DMS 273 treated with DMSO at 0.1 percent for 48 hours (cell line): Measurements from ENCODE around the gene PA2G4.
"Not testable (repeated sequence)": the region's sequence is repeated elsewhere in the genome, so short reads cannot be mapped to it uniquely, and the experiment has no call there.

Source experiments
- DNase-seq: peaks from one replicate; lab custom pipeline; 2025; lab: John Stamatoyannopoulos, UW

Gene PA2G4

DNA sequence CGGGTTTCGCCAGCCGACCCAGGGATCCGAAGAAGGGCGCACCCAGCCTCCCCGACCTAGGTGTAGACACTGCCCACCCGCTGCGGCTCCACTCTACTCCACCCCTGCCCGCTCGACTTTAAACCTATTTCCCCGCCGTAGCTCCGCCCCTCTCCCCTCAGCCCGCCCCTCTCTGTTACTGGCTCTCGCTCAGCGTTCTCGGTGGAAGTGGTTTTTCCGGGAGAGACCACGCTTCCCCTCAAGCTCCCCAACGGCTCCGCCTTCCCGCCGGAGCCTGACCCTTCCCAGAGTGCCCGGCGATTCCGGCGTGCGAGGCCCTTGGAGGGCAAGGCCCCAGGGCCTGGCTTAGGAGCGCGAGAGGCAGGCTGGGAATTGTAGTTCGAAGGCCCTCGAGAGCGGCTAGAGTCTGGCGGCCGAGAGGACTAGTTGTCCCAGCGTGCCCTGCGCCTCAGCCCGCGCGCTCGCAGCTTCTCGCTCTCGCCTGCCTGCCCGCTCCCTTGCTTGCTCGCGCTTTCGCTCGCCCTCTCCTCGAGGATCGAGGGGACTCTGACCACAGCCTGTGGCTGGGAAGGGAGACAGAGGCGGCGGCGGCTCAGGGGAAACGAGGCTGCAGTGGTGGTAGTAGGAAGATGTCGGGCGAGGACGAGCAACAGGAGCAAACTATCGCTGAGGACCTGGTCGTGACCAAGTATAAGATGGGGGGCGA is at the start of gene PA2G4:
PA2G4 (plus strand) TSS at position 451 of the 706 bp plus-strand sequence; CDS start at position 630, 179 bp downstream.
- peak; percentile 90 for DNase-seq

DNA sequence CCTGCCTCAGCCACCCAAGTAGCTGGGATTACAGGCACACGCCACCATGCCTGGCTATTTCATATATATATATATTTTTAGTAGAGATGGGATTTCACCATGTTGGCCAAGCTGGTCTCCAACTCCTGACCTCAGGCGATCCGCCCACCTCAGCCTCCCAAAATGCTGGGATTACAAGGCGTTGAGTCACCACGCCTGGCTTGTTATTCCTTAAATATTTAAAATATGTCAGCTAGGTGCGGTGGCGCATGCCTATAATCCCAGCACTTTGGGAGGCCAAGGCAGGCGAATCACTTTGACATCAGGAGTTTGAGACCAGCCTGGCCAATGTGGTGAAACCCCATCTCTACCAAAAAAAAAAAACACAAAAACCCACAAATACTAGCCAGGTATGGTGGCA is 44.4 kb upstream of the PA2G4 start:
- not testable (repeated sequence) for DNase-seq

- no peak for DNase-seq
These were observed 42.4 kb upstream of the PA2G4 start for GRCh38 chr12:56061982-56062381.

GRCh38 chr12:56062996-56063395 is 41.4 kb upstream of the PA2G4 start:
- DNase-seq: no peak

DNA sequence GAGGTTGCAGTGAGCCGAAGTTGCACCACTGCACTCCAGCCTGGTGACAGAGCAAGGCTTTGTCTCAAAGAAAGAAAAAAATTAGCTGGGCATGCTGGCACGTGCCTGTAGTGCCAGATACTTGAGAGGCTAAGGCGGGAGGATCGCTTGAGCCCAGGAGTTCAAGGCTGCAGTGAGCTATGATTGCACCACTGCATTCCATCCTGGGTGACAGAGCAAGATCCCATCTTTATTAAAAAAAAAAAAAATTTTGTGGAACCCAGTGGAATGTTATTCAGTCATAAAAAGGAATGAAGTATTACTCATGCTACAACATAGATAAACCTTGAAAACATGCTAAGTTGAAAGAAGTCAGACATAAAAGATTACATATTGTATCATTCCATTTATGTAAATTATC is 32.7 kb upstream of the PA2G4 start:
- no peak for DNase-seq

DNA sequence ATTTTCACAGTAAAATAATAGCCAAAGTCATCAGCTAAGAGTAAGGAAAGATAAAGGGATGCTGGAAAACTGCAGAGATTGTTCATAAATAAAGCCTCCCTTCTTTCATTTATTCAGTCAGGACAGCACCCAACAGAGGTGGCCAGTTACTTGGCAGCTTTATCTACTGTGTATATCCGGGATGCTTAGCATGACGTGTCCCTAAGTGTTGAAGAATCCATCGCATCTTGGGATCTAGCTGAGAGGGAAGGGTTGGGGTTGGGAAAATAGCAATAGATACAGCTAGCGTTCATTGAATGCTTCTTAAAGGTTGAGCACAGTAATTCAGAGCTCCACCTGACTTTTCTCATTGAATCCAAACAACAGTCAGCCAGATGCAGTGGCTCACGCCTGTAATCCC is 30.0 kb upstream of the PA2G4 start:
- no peak for DNase-seq

DNA sequence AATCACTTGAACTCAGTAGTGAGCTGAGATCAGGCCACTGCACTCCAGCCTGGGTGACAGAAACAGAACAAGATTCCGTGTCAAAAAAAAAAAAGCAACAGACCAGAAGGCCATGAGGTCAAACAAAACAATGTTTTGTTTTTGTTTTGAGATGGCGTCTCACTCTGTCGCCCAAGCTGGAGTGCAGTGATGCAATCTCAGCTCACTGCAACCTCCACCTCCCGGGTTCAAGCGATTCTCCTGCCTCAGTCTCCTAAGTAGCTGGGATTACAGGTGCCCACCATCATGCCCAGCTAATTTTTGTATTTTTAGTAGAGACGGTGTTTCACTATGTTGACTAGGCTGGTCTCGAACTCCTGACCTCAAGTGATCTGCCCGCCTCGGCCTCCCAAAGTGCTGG is 26.4 kb upstream of the PA2G4 start:
- DNase-seq: not testable (repeated sequence)

DNA sequence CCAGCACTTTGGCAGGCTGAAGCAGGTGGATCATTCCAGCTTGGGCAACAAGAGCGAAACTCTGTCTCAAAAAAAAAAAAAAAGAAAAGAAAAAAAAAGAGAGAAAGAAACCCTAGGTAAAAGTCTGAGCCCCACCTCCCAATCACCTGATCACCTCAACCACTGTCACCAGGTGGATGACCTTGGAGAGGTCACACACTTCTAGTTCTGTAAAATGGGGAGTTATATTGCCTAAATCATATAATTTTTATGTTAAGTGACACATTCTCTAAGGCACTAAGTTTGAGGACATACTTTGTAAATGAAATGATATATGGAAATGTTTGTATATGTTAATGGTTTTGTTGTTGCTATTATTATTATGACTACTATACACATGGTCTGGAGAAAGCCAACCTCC is 25.9 kb upstream of the PA2G4 start:
- DNase-seq: no peak

DNA sequence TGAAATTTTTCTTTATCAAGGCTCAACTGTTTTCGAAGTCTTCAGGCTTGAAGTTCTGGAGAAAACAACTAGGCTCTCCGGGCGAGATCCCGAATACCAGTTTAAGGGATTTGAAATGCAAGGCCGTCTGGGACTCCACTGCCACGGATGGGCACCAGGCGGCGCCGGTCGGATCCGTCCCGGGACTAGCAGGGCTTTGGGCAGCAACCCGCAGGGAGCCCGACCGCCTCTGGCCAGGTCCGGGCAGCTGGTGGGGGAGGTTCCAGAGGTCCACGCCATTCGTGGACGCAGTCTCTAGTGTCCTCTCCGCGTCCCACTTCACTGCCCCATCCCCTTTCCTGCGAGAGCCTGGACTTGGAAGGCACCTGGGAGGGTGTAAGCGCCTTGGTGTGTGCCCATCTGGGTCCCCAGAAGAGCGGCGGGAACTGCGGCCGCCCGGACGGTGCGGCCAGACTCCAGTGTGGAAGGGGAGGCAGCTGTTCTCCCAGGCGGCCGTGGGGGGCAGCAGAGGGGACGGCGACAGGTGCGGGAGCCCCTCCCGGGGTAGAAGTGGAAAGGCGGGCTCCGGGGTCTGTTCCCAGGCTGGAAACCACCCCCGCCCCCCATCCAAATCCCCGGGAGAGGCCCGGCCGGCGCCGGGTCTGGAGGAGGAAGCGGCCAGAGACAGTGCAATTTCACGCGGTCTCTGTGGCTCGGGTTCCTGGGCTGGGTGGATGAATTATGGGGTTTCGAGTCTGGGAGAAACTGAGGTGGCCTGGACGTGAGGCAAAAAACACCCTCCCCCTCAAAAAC is 25.2 kb upstream of the PA2G4 start:
- DNase-seq: peak; percentile 44

DNA sequence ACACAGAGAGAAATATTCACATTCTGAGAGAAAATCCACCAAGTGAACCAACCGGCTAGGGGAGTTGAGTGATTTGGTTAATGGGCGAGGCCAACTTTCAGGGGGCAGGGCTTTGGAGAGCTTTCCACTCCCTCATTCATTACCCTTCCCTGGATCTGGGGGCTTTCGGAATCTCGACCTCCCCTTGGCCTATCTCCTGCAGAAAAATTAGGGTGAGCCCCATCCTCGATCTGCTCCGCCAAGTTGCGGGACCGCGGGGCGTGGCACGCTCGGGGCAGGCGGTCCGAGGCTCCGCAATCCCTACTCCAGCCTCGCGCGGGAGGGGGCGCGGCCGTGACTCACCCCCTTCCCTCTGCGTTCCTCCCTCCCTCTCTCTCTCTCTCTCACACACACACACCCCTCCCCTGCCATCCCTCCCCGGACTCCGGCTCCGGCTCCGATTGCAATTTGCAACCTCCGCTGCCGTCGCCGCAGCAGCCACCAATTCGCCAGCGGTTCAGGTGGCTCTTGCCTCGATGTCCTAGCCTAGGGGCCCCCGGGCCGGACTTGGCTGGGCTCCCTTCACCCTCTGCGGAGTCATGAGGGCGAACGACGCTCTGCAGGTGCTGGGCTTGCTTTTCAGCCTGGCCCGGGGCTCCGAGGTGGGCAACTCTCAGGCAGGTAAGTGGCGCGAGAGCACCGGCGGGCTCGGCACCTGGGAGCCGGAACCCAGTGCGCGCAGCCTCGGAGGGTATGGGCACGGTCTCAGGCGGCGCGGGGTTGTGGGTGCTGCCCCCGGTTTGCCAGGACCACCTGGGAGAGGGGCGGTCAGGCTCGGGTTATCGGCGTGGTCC is 24.4 kb upstream of the PA2G4 start, which contains the start of gene ERBB3:
ERBB3 (plus strand) TSS at position 443 of the 833 bp plus-strand sequence; CDS start at position 579, 136 bp downstream.
- DNase-seq: no peak

DNA sequence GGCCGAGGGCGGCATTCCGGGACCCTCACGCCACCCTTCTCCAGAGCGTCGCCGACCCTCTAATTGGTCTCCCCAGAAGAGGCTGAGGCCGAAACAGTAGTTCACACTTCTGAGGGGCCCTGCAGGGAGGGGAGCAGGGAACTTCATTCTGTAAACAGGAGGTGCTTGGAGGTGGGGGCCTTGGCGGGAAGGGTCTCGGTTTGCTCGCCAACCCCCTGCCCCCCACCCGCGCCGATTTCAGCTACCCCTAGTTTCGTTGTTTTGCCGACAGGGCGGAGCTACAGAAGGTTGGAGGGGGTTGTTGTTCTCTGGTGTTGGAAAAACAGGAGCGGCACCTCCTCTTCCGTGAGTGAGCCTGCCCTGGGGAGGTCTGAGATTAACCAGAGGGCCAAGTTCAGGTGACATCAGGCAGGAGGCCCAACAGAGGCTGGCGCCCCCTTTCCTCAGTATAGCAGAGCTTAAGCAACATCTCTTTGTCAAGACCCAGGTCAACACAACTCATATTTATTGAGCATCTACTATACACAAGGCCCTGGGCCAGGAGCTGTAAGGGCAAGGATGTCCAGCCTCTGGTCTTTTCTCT is 23.7 kb upstream of the PA2G4 start:
- no peak for DNase-seq

- DNase-seq: no peak
These were observed 22.7 kb upstream of the PA2G4 start for GRCh38 chr12:56081393-56082347.

DNA sequence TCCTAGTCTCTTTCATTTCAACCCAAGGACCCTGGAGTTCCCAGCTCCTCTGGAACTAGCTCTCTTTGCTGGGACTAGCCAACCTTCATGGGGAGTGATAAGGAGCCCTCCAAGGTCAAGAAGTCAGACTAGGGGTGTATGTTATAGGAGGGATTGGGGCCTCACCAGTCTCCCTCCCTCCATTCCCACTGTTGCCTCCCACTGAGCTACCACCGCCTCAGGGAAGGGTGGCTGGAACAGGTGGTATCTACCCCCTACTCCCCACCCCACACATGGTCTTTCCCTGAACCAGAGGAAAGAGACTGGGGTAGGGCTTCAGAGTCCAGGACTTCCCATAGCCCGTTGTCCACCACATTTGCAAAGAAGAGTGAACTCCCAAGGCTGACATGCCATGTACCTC is 22.0 kb upstream of the PA2G4 start:
- no peak for DNase-seq

DNA sequence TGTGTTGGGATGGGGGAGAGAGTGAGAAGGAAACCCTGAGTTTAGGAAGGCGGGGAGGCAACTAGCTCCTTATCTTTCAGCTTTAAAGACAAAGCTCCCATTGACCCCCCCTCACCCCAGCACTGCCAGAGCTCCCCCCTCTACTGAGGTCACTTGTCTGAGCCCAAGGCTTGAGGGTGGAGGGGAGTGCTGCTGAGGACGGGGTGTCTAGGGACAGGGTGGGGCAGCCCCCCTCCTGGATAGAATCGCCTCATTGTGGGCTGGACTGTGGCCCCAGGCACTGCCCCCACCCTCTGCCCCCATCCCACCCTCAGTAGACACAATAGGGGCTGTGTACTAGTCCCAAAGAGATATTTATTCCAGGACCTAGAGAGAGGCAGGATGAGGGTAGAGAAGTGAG is 21.4 kb upstream of the PA2G4 start:
- no peak for DNase-seq

DNA sequence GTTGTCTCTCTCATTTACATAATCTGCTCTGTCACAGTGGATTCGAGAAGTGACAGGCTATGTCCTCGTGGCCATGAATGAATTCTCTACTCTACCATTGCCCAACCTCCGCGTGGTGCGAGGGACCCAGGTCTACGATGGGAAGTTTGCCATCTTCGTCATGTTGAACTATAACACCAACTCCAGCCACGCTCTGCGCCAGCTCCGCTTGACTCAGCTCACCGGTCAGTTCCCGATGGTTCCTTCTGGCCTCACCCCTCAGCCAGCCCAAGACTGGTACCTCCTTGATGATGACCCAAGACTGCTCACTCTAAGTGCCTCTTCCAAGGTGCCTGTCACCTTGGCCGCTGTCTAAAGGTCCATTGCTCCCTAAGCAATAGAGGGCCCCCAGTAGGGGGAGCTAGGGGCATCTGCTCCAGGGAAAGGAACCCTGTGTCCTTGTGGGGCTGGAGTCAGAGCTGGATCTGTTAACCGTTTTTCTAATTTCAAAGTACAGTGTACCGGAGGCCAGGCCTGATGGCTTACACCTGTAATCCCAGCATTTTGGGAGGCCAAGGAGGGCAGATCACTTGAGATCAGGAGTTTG is 19.3 kb upstream of the PA2G4 start:
- no peak for DNase-seq

DNA sequence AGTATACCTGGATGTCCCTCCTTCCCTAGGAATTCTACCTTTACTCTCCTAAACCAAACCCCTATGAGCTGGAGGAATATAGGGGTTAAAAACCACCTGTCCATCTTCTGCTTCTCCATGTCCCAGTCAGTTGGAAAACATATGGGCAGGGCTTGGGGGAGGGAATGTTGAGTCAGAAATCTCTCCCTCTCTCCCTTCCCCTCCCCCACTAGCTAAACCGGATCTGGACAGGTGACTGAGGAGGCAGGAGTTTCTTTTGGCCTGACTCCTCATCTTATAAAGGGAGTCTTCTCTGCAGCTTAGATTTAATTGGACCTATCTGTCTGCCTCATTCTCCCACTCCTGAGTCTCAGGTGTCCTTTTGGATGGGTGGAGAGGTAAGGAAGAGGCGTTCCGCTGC is 18.3 kb upstream of the PA2G4 start:
- DNase-seq: no peak

GRCh38 chr12:56086608-56087007 is 17.8 kb upstream of the PA2G4 start:
- no peak for DNase-seq

DNA sequence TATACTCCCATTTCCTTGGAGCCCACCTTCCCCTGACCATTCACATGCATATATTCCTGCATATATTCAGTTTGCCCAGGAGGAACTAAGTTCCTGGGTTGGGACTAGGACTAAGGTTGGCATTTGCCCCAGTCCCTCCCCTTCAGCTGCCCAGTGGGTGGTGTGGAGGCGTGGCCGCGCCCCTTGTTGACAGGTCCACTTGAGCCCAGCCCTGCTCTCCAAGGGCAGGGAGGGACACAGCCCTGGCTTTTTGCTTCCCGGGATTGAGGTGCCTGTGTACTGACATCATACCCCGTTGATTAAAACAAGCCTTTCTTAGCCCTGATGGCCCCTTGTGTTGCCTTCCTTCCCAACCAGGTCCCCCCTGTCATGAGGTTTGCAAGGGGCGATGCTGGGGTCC is 17.1 kb upstream of the PA2G4 start:
- no peak for DNase-seq

DNA sequence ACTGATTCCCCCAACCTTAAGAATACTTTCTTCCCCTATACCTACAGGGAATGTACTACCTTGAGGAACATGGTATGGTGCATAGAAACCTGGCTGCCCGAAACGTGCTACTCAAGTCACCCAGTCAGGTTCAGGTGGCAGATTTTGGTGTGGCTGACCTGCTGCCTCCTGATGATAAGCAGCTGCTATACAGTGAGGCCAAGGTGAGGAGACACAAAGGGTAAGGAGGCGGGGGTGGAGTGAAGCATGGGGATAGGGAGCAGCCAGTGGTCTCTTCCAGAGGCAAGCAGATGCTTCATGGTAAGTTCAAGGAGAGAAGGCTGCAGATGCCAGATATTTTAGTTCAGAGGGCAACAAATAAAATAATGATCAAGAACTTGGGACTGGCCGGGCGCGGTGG is 6.6 kb upstream of the PA2G4 start:
- DNase-seq: no peak

DNA sequence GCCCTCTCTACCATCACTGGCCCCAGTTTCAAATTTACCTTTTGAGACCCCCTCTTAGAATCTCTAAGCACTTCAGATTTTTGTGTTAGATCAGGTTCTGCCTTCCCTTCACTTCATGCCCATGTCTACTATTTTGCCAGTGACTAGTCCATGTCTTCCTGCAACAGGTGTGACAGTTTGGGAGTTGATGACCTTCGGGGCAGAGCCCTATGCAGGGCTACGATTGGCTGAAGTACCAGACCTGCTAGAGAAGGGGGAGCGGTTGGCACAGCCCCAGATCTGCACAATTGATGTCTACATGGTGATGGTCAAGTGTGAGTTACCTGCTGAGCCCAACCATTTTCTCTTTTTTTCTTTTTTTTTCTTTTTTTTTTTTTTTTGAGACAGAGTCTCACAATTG is 5.8 kb upstream of the PA2G4 start:
- no peak for DNase-seq

DNA sequence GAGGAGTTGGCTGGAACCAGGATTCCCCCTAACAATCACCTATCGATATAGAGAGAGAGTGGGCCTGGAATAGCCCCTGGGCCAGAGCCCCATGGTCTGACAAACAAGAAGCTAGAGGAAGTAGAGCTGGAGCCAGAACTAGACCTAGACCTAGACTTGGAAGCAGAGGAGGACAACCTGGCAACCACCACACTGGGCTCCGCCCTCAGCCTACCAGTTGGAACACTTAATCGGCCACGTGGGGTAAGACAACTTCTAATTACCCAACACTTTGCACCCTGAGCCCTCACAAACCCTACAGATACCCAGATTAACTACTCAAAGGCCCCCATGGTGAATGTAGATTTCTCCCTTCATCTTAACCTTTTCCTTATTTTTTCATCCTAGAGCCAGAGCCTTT is 4.6 kb upstream of the PA2G4 start:
- DNase-seq: no peak
